Trophoblast cell (in vitro differentiated cells and primary cell): ENCODE data around the gene SKIC2.
"Not testable (repeated sequence)": the region's sequence is repeated elsewhere in the genome, so short reads cannot be mapped to it uniquely, and the experiment has no call there.

Experiments
- DNase-seq, 2 donors: peaks; one replicate each; pipeline ENCODE4 v3.0.0-alpha.2; 2016
- H2AFZ ChIP-seq: 2 replicates; pipeline ENCODE4 v1.6.1; 2013; ENCODE audit warnings: low read length, moderate library complexity, mild to moderate bottlenecking; ENCODE audit not compliant: insufficient read depth, poor library complexity
- H2AK5ac ChIP-seq: 2 replicates; pipeline ENCODE4 v1.6.1; 2013; ENCODE audit warnings: mild to moderate bottlenecking, low read length
- H2BK120ac ChIP-seq: 2 replicates; pipeline ENCODE4 v1.6.1; 2013; ENCODE audit warnings: low read length, mild to moderate bottlenecking, moderate library complexity; ENCODE audit not compliant: insufficient read depth, poor library complexity
- H2BK12ac ChIP-seq: 2 replicates; pipeline ENCODE4 v1.6.1; 2013; ENCODE audit warnings: mild to moderate bottlenecking, low read length, moderate library complexity
- H2BK5ac ChIP-seq: 2 replicates; pipeline ENCODE4 v1.6.1; 2013; ENCODE audit warnings: low read length, low read depth, moderate library complexity, mild to moderate bottlenecking; ENCODE audit not compliant: poor library complexity
- H3K14ac ChIP-seq: 2 replicates; pipeline ENCODE4 v1.6.1; 2013; ENCODE audit warnings: mild to moderate bottlenecking, low read length
- H3K18ac ChIP-seq: 2 replicates; pipeline ENCODE4 v1.6.1; 2013; ENCODE audit warnings: mild to moderate bottlenecking, low read length
- H3K23ac ChIP-seq: 2 replicates; pipeline ENCODE4 v1.6.1; 2013; ENCODE audit warnings: low read length
- H3K27ac ChIP-seq: 2 replicates; pipeline ENCODE4 v1.5.1; 2013; ENCODE audit warnings: low read depth, mild to moderate bottlenecking, inconsistent platforms, low read length, moderate library complexity
- H3K27me3 ChIP-seq: 2 replicates; pipeline ENCODE4 v1.6.1; 2013; ENCODE audit warnings: inconsistent platforms, mild to moderate bottlenecking, low read length, moderate library complexity; ENCODE audit not compliant: insufficient read depth
- H3K36me3 ChIP-seq, 2 experiments: 1 replicate in 1 of 2; 2 replicates in 1 of 2; pipeline ENCODE4 v1.6.1; 2013; ENCODE audit warnings: low read length in 2 of 2, mild to moderate bottlenecking in 2 of 2, moderate library complexity in 1 of 2; ENCODE audit not compliant: insufficient read depth in 2 of 2, control insufficient read depth in 1 of 2
- H3K4ac ChIP-seq: 2 replicates; pipeline ENCODE4 v1.6.1; 2013; ENCODE audit warnings: low read depth, mild to moderate bottlenecking, low read length, moderate library complexity
- H3K4me1 ChIP-seq, 2 experiments: 1 replicate in 1 of 2; 2 replicates in 1 of 2; pipeline ENCODE4 v1.6.1; 2013; ENCODE audit warnings: low read length in 2 of 2, mild to moderate bottlenecking in 2 of 2, moderate library complexity in 1 of 2; ENCODE audit not compliant: insufficient read depth in 2 of 2, control insufficient read depth in 1 of 2
- H3K4me2 ChIP-seq: 2 replicates; pipeline ENCODE4 v1.6.1; 2013; ENCODE audit warnings: inconsistent platforms, mild to moderate bottlenecking, low read length, moderate library complexity
- H3K4me3 ChIP-seq: 2 replicates; pipeline ENCODE4 v1.5.1; 2013; ENCODE audit warnings: mild to moderate bottlenecking, low read depth, low read length, inconsistent platforms
- H3K79me1 ChIP-seq: one replicate; pipeline ENCODE4 v1.6.1; 2013; ENCODE audit warnings: low read length
- H3K79me2 ChIP-seq: 2 replicates; pipeline ENCODE4 v1.6.1; 2013; ENCODE audit warnings: low read length, mild to moderate bottlenecking; ENCODE audit not compliant: control insufficient read depth, insufficient read depth, poor library complexity
- H3K9ac ChIP-seq: 2 replicates; pipeline ENCODE4 v1.6.1; 2013; ENCODE audit warnings: mild to moderate bottlenecking, low read length
- H3K9me3 ChIP-seq: 2 replicates; pipeline ENCODE4 v1.6.1; 2013; ENCODE audit warnings: low read depth, mild to moderate bottlenecking, control low read depth, inconsistent platforms, low read length; ENCODE audit not compliant: insufficient read depth
- H4K12ac ChIP-seq: 2 replicates; pipeline ENCODE4 v1.6.1; 2013; ENCODE audit warnings: low read depth, mild to moderate bottlenecking, low read length, moderate library complexity
- H4K8ac ChIP-seq: 2 replicates; pipeline ENCODE4 v1.6.1; 2013; ENCODE audit warnings: low read depth, mild to moderate bottlenecking, low read length, moderate library complexity
- H4K91ac ChIP-seq: one replicate; pipeline ENCODE4 v1.6.1; 2013; ENCODE audit warnings: low read depth, mild to moderate bottlenecking, low read length, moderate library complexity
- WGBS: extraction: QIAGEN DNeasy Blood & Tissue Kit; methylation state at CpG from one replicate; pipeline ENCODE4 v1.1.7; 2013; ENCODE audit warnings: missing lambda C conversion rate; ENCODE audit not compliant: insufficient read length, insufficient coverage; ENCODE audit errors: extremely low coverage; 5-methylcytosine and 5-hydroxymethylcytosine counted together

SKIC2 gene

DNA sequence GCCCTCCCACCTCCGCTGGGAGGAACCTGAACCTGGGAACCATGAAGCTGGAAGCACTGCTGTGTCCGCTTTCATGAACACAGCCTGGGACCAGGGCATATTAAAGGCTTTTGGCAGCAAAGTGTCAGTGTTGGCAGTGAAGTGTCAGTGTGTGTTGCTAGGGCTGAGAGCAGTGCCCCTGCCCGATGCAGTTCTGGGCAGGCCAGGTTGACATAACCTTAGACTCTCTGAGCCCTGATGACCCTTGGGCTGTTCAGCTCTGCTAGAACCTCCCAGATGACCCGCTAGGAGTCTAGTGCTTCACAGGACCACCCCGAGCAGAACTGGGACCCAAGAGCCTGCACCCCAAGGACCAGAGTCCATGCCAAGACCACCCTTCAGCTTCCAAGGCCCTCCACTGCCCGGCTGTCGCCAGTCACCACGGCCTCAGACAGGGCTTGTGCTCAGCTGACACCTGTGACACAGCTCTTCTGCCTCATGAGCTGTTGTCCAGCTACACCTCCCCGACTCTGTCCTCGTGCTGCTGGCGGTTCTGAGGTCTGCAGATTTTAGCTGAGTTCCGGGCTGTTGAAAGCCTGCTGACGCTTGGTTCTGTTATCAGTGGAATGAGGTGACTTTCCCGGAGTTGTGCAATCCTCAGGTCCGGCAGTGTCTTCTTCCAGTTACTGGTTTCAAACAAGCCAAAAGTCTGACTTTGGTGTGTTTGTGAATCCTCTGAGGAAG, 43.7 kb downstream of the SKIC2 start:
- H2AK5ac ChIP-seq = not testable (repeated sequence)

DNA sequence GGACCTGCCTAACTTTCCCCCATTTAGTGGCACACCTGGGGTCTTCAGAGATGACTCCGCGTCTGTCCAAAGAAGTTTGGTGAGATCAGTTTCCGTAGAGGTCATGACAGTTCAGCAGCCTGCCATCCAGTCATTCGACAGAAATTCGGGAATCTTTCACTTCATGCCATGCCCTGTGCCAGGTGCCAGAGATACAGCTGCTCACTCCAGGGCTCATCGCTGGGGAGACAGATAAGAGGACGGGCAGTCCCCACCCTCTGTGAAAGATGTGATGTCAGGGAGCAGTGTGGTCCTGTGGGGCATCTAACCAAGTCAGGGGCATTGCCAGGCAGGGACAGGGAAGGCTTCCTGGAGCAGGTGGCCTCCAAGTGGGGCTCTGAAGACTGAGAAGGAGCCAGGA, 44.3 kb downstream of the SKIC2 start:
- not testable (repeated sequence) for H3K36me3 ChIP-seq, H3K18ac ChIP-seq, H3K27ac ChIP-seq, H3K4me1 ChIP-seq, H3K14ac ChIP-seq, H3K4ac ChIP-seq, H3K79me1 ChIP-seq, H3K23ac ChIP-seq, H3K27me3 ChIP-seq, H2BK5ac ChIP-seq, H4K12ac ChIP-seq, H2AK5ac ChIP-seq, H2BK12ac ChIP-seq, H3K9ac ChIP-seq, H3K9me3 ChIP-seq, H4K91ac ChIP-seq, H3K4me3 ChIP-seq, DNase-seq, H3K4me2 ChIP-seq, H4K8ac ChIP-seq, H2AFZ ChIP-seq, H2BK120ac ChIP-seq, H3K79me2 ChIP-seq
- WGBS = no CpG with 5 or more reads among the region's 7 CpGs

More for the DNA sequence above, 43.7 kb downstream of the SKIC2 start:
- H2BK5ac ChIP-seq, H3K4me1 ChIP-seq, H2AFZ ChIP-seq, H3K14ac ChIP-seq, H3K4me3 ChIP-seq, H2BK120ac ChIP-seq, H3K36me3 ChIP-seq, H3K79me2 ChIP-seq, H3K4ac ChIP-seq, H3K23ac ChIP-seq, H3K4me2 ChIP-seq, H2BK12ac ChIP-seq, H4K91ac ChIP-seq, H3K27me3 ChIP-seq, H4K8ac ChIP-seq, H3K9me3 ChIP-seq, H3K18ac ChIP-seq, H4K12ac ChIP-seq, H3K79me1 ChIP-seq, DNase-seq, H3K27ac ChIP-seq, H3K9ac ChIP-seq: not testable (repeated sequence)
- WGBS = no CpG with 5 or more reads among the region's 15 CpGs

DNA sequence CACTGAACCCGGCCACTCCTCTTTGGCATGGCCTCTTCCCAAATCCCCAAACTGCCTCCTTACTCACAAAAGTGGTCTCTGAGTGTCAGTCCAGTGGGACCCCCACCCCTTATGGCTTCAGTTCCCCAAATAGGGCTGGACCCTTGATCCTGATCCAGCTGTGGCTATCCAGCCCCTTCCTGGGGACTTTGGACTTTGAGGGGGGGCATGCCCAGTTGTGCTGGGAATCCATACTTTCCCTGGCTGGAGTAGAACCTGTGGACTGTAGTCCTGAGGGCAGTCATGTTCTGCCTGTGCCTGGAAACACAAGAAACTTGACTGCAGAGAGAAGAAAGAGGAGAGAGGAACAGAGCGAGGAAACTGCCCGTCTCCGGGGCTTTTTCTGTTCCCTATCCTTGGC, 45.4 kb downstream of the SKIC2 start:
- no CpG with 5 or more reads among the region's 4 CpGs for WGBS

DNA sequence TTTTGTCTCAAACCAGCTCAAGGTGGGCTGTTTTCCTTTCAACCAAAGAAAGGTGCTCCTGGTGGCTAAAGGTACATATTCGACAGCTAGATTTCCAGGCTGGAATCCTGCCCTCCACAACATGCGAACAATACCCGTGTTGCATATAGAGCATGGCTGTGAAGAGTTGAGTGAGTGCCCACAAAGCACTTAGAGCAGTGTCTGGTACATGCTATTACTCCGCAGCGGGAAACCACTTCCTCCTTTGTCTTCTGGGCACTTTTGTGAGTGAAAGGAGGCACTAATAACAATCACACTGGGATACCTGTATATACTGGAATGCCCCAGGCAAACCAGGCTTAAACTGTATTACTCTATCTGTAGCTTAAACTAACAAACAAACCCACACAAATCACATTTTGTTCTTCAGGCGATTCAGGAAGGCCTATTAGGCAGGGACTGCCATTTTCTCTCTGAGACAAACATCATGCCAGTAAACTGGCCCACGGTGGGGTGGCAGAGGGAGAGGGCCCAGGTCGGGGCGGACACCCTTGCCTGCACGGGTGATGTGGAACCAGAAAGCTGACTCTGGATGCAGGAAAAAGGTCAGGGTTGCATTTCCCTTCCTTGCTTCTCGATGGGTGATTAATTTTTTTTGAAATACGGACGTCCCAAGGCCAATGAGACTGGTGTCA, 46.0 kb downstream of the SKIC2 start:
- H2AFZ ChIP-seq, H2BK120ac ChIP-seq, H3K27me3 ChIP-seq, H4K91ac ChIP-seq, DNase-seq, H3K18ac ChIP-seq, H3K9me3 ChIP-seq, H3K79me2 ChIP-seq, H3K4me2 ChIP-seq, H3K27ac ChIP-seq, H2BK5ac ChIP-seq, H4K8ac ChIP-seq, H4K12ac ChIP-seq, H3K14ac ChIP-seq, H3K79me1 ChIP-seq, H3K4me1 ChIP-seq, H3K4me3 ChIP-seq, H3K36me3 ChIP-seq, H3K4ac ChIP-seq, H2AK5ac ChIP-seq, H2BK12ac ChIP-seq, H3K23ac ChIP-seq, H3K9ac ChIP-seq: not testable (repeated sequence)
- WGBS = no CpG with 5 or more reads among the region's 13 CpGs

More for the DNA sequence above, 45.4 kb downstream of the SKIC2 start:
- H3K27me3 ChIP-seq, H2BK5ac ChIP-seq, H3K23ac ChIP-seq, H2BK120ac ChIP-seq, H2BK12ac ChIP-seq, H3K79me1 ChIP-seq, H4K8ac ChIP-seq, H2AK5ac ChIP-seq, H3K27ac ChIP-seq, H3K4me3 ChIP-seq, H4K91ac ChIP-seq, H3K4me2 ChIP-seq, H3K18ac ChIP-seq, H3K4me1 ChIP-seq, H3K9ac ChIP-seq, H2AFZ ChIP-seq, H3K4ac ChIP-seq, H3K9me3 ChIP-seq, DNase-seq, H4K12ac ChIP-seq, H3K14ac ChIP-seq, H3K79me2 ChIP-seq, H3K36me3 ChIP-seq: not testable (repeated sequence)
